WERI-Rb-1 (cell line): Measurements from ENCODE around the gene NRXN3.

ENCODE experiments used
- DNase-seq: peaks from one replicate; pipeline ENCODE4 v3.0.0-alpha.2; 2020
- H3K27ac ChIP-seq: fragments of 250-450 bp; sonication (Bioruptor Pico); 2 replicates; pipeline ENCODE4 v1.5.1; 2020; ENCODE audit warnings: mild to moderate bottlenecking, moderate library complexity
- H3K27me3 ChIP-seq: fragments of 250-450 bp; sonication (Bioruptor Pico); 2 replicates; pipeline ENCODE4 v1.5.1; 2021; ENCODE audit warnings: mild to moderate bottlenecking, low read depth, moderate library complexity; ENCODE audit not compliant: insufficient read depth, severe bottlenecking
- H3K36me3 ChIP-seq: fragments of 250-450 bp; sonication (Bioruptor Pico); 2 replicates; pipeline ENCODE4 v1.5.1; 2020; ENCODE audit warnings: mild to moderate bottlenecking, moderate library complexity
- H3K4me3 ChIP-seq: 2 replicates; pipeline ENCODE4 v1.5.1; 2011; ENCODE audit warnings: low read depth, mild to moderate bottlenecking, control low read depth, low read length
- H3K9me3 ChIP-seq: fragments of 250-450 bp; sonication (Bioruptor Pico); 2 replicates; pipeline ENCODE4 v1.5.1; 2021; ENCODE audit warnings: mild to moderate bottlenecking, moderate library complexity; ENCODE audit not compliant: severe bottlenecking
- TF ChIP-seq, protein P1 (sequence below): IDR thresholded peaks from 2 replicates; pipeline ENCODE4 v1.5.1; 2011; ENCODE audit warnings: low read depth, mild to moderate bottlenecking, control low read depth, inconsistent platforms, low read length

NRXN3 gene

GRCh38 chr14:78259831-78260230, 89.7 kb downstream of the NRXN3 start:
- H3K4me3 ChIP-seq: no peak overlapping the region
- H3K36me3 ChIP-seq: no peaks in the 10 kb centered on the region
- H3K9me3 ChIP-seq: no peaks in the 10 kb centered on the region
- TF ChIP-seq, protein P1, sequence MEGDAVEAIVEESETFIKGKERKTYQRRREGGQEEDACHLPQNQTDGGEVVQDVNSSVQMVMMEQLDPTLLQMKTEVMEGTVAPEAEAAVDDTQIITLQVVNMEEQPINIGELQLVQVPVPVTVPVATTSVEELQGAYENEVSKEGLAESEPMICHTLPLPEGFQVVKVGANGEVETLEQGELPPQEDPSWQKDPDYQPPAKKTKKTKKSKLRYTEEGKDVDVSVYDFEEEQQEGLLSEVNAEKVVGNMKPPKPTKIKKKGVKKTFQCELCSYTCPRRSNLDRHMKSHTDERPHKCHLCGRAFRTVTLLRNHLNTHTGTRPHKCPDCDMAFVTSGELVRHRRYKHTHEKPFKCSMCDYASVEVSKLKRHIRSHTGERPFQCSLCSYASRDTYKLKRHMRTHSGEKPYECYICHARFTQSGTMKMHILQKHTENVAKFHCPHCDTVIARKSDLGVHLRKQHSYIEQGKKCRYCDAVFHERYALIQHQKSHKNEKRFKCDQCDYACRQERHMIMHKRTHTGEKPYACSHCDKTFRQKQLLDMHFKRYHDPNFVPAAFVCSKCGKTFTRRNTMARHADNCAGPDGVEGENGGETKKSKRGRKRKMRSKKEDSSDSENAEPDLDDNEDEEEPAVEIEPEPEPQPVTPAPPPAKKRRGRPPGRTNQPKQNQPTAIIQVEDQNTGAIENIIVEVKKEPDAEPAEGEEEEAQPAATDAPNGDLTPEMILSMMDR: no peak
- no peaks in the 10 kb centered on the region for H3K27me3 ChIP-seq
- H3K27ac ChIP-seq: no peak overlapping the region
- DNase-seq: no peak

GRCh38 chr14:78278464-78279250, 108.5 kb downstream of the NRXN3 start:
- Histone ChIP-seq H3K9me3 (no peaks in the 10 kb centered on the region), H3K27me3 (no peaks in the 10 kb centered on the region), H3K27ac (no peak overlapping the region), H3K4me3 (no peak overlapping the region), H3K36me3 (no peaks in the 10 kb centered on the region)
- TF ChIP-seq, protein P1: no peak
- DNase-seq: no peak

- Histone ChIP-seq H3K36me3 (no peaks in the 10 kb centered on the region), H3K27ac (no peak overlapping the region), H3K4me3 (no peak overlapping the region), H3K27me3 (no peaks in the 10 kb centered on the region), H3K9me3 (no peaks in the 10 kb centered on the region)
- no peak for DNase-seq
- TF ChIP-seq, protein P1: no peak
Measured at GRCh38 chr14:78282437-78282836, 112.3 kb downstream of the NRXN3 start.

DNA sequence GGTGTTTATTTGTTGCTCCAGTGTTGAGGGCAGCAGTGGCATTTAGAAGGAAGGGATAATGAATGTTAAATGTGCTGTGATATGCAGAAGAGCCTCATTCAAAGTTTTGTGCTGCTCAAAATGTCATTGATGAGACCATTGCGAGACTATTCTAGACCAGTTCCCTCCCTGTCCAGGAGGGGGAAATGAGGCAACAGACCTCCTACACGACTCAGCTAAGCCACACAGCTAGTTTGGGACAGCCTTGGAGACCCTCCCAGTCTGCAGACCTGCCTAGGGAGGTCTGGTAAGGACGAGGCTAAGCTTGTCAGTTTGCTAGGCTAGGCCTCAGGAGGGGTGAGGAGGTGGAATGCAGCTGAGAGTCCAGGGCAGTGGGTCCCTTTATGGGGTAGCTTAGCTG, 116.0 kb downstream of the NRXN3 start:
- DNase-seq: no peak
- H3K36me3 ChIP-seq: no peaks in the 10 kb centered on the region
- H3K9me3 ChIP-seq: no peaks in the 10 kb centered on the region
- no peak overlapping the region for H3K27ac ChIP-seq
- H3K27me3 ChIP-seq: no peaks in the 10 kb centered on the region
- no peak overlapping the region for H3K4me3 ChIP-seq
- TF ChIP-seq, protein P1: peak; percentile 22; the same call in 1 of the 2 replicates

GRCh38 chr14:78292003-78292402, 121.8 kb downstream of the NRXN3 start:
- H3K9me3 ChIP-seq: no peaks in the 10 kb centered on the region
- H3K27ac ChIP-seq: no peak overlapping the region
- DNase-seq: no peak
- TF ChIP-seq, protein P1: no peak
- no peaks in the 10 kb centered on the region for H3K27me3 ChIP-seq
- no peak overlapping the region for H3K4me3 ChIP-seq
- H3K36me3 ChIP-seq: no peaks in the 10 kb centered on the region

GRCh38 chr14:78297858-78298257, 127.7 kb downstream of the NRXN3 start:
- Histone ChIP-seq H3K27ac (no peak overlapping the region), H3K4me3 (no peak overlapping the region), H3K9me3 (no peaks in the 10 kb centered on the region), H3K27me3 (no peaks in the 10 kb centered on the region), H3K36me3 (no peaks in the 10 kb centered on the region)
- no peak for DNase-seq
- TF ChIP-seq, protein P1: no peak
